ENCODE data around the gene VSTM2L. TPM values are rescaled to one million over a fixed set of nuclear protein-coding genes. Genes with fewer than 3 reads are reported as not detected.
"Not testable (repeated sequence)": the region's sequence is repeated elsewhere in the genome, so short reads cannot be mapped to it uniquely, and the experiment has no call there.

The VSTM2L gene
- total RNA-seq, 1 experiment from 2014 or later: 0.71 TPM

GRCh38 chr20:37956107-37956585, 53.2 kb downstream of the VSTM2L start:
- no peak overlapping the region for H3K27ac Mint-ChIP-seq (ENCODE audit: unreplicated experiment)
- CTCF ChIA-PET: interaction anchor here (0.7 kb wide), 1 partner anchor 37 kb away, joined by 3 read pairs; no protein-coding TSS in a partner anchor
- H3K27me3 Mint-ChIP-seq (ENCODE audit: unreplicated experiment): peaks cover 75% of the 10 kb centered on the region
- H3K36me3 Mint-ChIP-seq (ENCODE audit: insufficient read depth, unreplicated experiment): no peaks in the 10 kb centered on the region
- no peaks in the 10 kb centered on the region for H3K4me1 Mint-ChIP-seq (ENCODE audit: low read depth, unreplicated experiment)
- intact Hi-C loops (cut with micrococcal nuclease; ENCODE audit: unreplicated experiment): no loop called here
- TF ChIP-seq CTCF (IDR thresholded peaks at IDR 0.05; ENCODE audit: unreplicated experiment): no peak
- DNase-seq: no peak
- BruUV-seq (replicated peaks): no TSS peak
- H3K4me3 Mint-ChIP-seq (ENCODE audit: low read depth, unreplicated experiment): no peak overlapping the region
- no peaks in the 10 kb centered on the region for H3K9me3 Mint-ChIP-seq (ENCODE audit: low read depth, unreplicated experiment)

- intact Hi-C loops (cut with micrococcal nuclease; ENCODE audit: unreplicated experiment): no loop called here
- Mint-ChIP-seq H3K4me1 (ENCODE audit: low read depth, unreplicated experiment) (no peaks in the 10 kb centered on the region), H3K36me3 (ENCODE audit: insufficient read depth, unreplicated experiment) (no peaks in the 10 kb centered on the region), H3K27ac (ENCODE audit: unreplicated experiment) (no peak overlapping the region), H3K4me3 (ENCODE audit: low read depth, unreplicated experiment) (no peak overlapping the region), H3K9me3 (ENCODE audit: low read depth, unreplicated experiment) (no peaks in the 10 kb centered on the region), H3K27me3 (ENCODE audit: unreplicated experiment) (peaks cover 88% of the 10 kb centered on the region)
- TF ChIP-seq CTCF (IDR thresholded peaks at IDR 0.05; ENCODE audit: unreplicated experiment): no peak
- CTCF ChIA-PET: interaction anchor here (0.7 kb wide), 2 partner anchors 148 to 164 kb away, joined by 3 read pairs; no protein-coding TSS in a partner anchor
- no TSS peak for BruUV-seq (replicated peaks)
- no peak for DNase-seq
These were observed 56.1 kb downstream of the VSTM2L start for GRCh38 chr20:37958856-37959520.

GRCh38 chr20:37961066-37961465, 58.1 kb downstream of the VSTM2L start:
- TF ChIP-seq CTCF (IDR thresholded peaks at IDR 0.05; ENCODE audit: unreplicated experiment): no peak
- no TSS peak for BruUV-seq (replicated peaks)
- Mint-ChIP-seq H3K9me3 (ENCODE audit: low read depth, unreplicated experiment) (no peaks in the 10 kb centered on the region), H3K27ac (ENCODE audit: unreplicated experiment) (no peak overlapping the region), H3K36me3 (ENCODE audit: insufficient read depth, unreplicated experiment) (no peaks in the 10 kb centered on the region), H3K27me3 (ENCODE audit: unreplicated experiment) (peaks cover 88% of the 10 kb centered on the region), H3K4me3 (ENCODE audit: low read depth, unreplicated experiment) (no peak overlapping the region), H3K4me1 (ENCODE audit: low read depth, unreplicated experiment) (no peaks in the 10 kb centered on the region)
- CTCF ChIA-PET: interaction anchor here (0.6 kb wide), 1 partner anchor 17 kb away, joined by 3 read pairs; no protein-coding TSS in a partner anchor
- DNase-seq: no peak
- intact Hi-C loops (cut with micrococcal nuclease; ENCODE audit: unreplicated experiment): no loop called here

GRCh38 chr20:37963483-37963882, 60.6 kb downstream of the VSTM2L start:
- DNase-seq; H3K4me1 Mint-ChIP-seq (ENCODE audit: low read depth, unreplicated experiment); BruUV-seq (replicated peaks); CTCF ChIA-PET; H3K9me3 Mint-ChIP-seq (ENCODE audit: low read depth, unreplicated experiment); intact Hi-C loops (cut with micrococcal nuclease; ENCODE audit: unreplicated experiment); H3K27ac Mint-ChIP-seq (ENCODE audit: unreplicated experiment); H3K36me3 Mint-ChIP-seq (ENCODE audit: insufficient read depth, unreplicated experiment); H3K4me3 Mint-ChIP-seq (ENCODE audit: low read depth, unreplicated experiment): not testable (repeated sequence)
- H3K27me3 Mint-ChIP-seq (ENCODE audit: unreplicated experiment): peaks cover 76% of the 10 kb centered on the region

GRCh38 chr20:37968841-37969401, 66.0 kb downstream of the VSTM2L start:
- no peaks in the 10 kb centered on the region for H3K36me3 Mint-ChIP-seq (ENCODE audit: insufficient read depth, unreplicated experiment)
- DNase-seq: no peak
- H3K27me3 Mint-ChIP-seq (ENCODE audit: unreplicated experiment): peaks cover 34% of the 10 kb centered on the region
- intact Hi-C loops (cut with micrococcal nuclease; ENCODE audit: unreplicated experiment): no loop called here
- peaks cover 6% of the 10 kb centered on the region for H3K9me3 Mint-ChIP-seq (ENCODE audit: low read depth, unreplicated experiment)
- TF ChIP-seq CTCF (IDR thresholded peaks at IDR 0.05; ENCODE audit: unreplicated experiment): no peak
- BruUV-seq (replicated peaks): no TSS peak
- CTCF ChIA-PET: no interaction called here
- H3K4me3 Mint-ChIP-seq (ENCODE audit: low read depth, unreplicated experiment): no peak overlapping the region
- H3K27ac Mint-ChIP-seq (ENCODE audit: unreplicated experiment): no peak overlapping the region
- no peaks in the 10 kb centered on the region for H3K4me1 Mint-ChIP-seq (ENCODE audit: low read depth, unreplicated experiment)
